Measurements from ENCODE around the gene ACADSB. TPM values are rescaled to one million over a fixed set of nuclear protein-coding genes. Genes with fewer than 3 reads are reported as not detected.

ACADSB gene
- total and polyA plus RNA-seq, 8 donors = 17.9 to 61.8 (median 22.9) TPM

DNA sequence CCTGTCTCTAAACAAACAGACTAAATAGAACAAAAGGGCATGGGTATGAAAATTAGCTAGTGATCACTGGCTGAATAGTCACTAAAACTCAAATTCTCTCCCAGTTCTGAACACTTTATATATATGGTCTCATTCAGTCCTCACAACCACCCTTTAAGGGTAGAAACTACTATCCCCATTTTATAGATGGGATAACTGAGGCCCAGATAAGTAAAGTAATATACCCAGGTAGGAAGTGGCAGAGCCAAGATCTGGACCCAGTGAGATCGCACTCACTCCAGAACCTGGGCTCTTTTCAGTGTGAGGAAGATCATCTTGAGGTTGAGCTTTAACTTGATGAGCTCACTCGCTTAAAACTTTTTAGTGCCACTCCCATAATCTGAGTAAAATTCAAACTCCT, 24.1 kb upstream of the ACADSB start:
- H3K36me3 ChIP-seq = no peaks in the 10 kb centered on the region
- intact Hi-C loops (cut with DNase I) = no loop called here
- no peak for ATAC-seq
- no peak overlapping the region for H3K27ac ChIP-seq
- TF ChIP-seq, protein P1, sequence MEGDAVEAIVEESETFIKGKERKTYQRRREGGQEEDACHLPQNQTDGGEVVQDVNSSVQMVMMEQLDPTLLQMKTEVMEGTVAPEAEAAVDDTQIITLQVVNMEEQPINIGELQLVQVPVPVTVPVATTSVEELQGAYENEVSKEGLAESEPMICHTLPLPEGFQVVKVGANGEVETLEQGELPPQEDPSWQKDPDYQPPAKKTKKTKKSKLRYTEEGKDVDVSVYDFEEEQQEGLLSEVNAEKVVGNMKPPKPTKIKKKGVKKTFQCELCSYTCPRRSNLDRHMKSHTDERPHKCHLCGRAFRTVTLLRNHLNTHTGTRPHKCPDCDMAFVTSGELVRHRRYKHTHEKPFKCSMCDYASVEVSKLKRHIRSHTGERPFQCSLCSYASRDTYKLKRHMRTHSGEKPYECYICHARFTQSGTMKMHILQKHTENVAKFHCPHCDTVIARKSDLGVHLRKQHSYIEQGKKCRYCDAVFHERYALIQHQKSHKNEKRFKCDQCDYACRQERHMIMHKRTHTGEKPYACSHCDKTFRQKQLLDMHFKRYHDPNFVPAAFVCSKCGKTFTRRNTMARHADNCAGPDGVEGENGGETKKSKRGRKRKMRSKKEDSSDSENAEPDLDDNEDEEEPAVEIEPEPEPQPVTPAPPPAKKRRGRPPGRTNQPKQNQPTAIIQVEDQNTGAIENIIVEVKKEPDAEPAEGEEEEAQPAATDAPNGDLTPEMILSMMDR (IDR thresholded peaks at IDR 0.05) = no peak
- no peaks in the 10 kb centered on the region for H3K9me3 ChIP-seq
- H3K4me1 ChIP-seq = peaks cover 8 to 10% of the 10 kb centered on the region in 2 donors
- no peak overlapping the region for H3K4me3 ChIP-seq
- no peak for DNase-seq
- H3K27me3 ChIP-seq = no peaks in the 10 kb centered on the region

DNA sequence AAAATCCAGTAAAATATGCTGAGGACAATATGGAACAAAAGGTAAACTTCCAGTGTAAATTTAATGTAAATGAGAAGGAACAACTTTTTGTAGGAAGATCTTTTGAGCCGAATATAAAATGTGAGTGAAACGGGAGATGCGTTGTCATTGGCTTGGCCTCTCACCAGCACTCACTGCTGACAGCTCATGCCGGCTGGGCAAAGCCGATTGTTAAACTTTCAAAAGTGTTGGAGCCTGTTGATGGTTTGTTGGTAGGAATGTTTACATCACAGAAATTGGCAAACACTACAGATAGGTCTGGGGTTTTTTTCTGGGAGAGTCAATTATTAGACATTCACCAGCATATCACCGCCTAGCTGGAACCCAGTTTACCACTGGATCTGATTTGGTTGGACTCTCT, 22.5 kb upstream of the ACADSB start:
- H3K36me3 ChIP-seq = peaks cover 0 to 5% of the 10 kb centered on the region in 2 donors
- H3K27ac ChIP-seq = no peak overlapping the region
- ATAC-seq = no peak
- H3K9me3 ChIP-seq = no peaks in the 10 kb centered on the region
- TF ChIP-seq, protein P1 (IDR thresholded peaks at IDR 0.05) = no peak
- no peaks in the 10 kb centered on the region for H3K4me1 ChIP-seq
- intact Hi-C loops (cut with DNase I) = no loop called here
- no peak overlapping the region for H3K4me3 ChIP-seq
- H3K27me3 ChIP-seq = no peaks in the 10 kb centered on the region
- no peak for DNase-seq

DNA sequence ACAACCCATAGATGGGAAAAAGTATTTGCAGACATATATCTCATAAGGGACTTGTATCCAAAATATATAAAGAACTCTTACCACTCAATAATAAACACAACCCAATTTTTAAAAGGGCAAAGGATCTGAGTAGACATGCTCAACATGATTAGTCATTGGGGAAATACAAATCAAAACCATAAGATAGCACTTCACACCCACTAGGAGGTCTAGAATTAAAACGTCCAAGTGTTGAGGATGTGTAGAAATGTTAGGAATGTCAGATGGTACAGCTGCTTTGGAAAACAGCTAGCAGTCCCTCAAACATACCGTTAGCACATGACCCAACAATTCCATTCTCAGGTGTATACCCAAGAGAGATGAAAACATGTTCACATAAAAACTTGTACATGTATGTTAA, 20.3 kb upstream of the ACADSB start:
- H3K36me3 ChIP-seq = peaks cover 0 to 12% of the 10 kb centered on the region in 2 donors
- no peak for ATAC-seq

DNA sequence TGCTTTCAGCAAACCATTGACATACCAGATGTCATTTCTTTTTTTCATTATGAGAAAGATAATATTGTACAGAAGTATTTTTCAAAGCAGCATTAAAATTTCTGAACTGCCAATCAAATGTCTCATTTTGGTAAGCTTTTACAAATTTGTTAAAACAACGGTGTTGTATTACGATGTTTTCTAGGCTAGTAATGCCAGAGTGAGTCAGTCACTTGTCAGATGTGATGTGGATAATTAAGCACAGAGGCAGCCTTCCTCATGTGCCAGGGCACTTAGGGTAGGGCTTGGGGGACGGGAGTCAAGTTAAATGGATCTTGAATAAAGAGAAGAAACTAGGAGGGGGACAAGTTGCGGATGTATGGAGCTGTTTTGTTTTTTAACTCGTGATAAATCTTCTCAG, 18.5 kb upstream of the ACADSB start:
- Histone ChIP-seq H3K9me3 (no peaks in the 10 kb centered on the region), H3K4me3 (no peak overlapping the region), H3K27me3 (no peaks in the 10 kb centered on the region), H3K36me3 (peaks cover 0 to 30% of the 10 kb centered on the region in 2 donors), H3K4me1 (no peaks in the 10 kb centered on the region), H3K27ac (no peak overlapping the region)
- intact Hi-C loops (cut with DNase I) = no loop called here
- DNase-seq (no peak), ATAC-seq (no peak)
- TF ChIP-seq, protein P1 (IDR thresholded peaks at IDR 0.05) = no peak

More for the DNA sequence above, 20.3 kb upstream of the ACADSB start:
- H3K27me3 ChIP-seq = no peaks in the 10 kb centered on the region
- TF ChIP-seq, protein P1 (IDR thresholded peaks at IDR 0.05) = no peak
- no peak overlapping the region for H3K4me3 ChIP-seq
- no peak overlapping the region for H3K27ac ChIP-seq
- no peaks in the 10 kb centered on the region for H3K9me3 ChIP-seq
- intact Hi-C loops (cut with DNase I) = no loop called here
- DNase-seq = no peak
- no peaks in the 10 kb centered on the region for H3K4me1 ChIP-seq

DNA sequence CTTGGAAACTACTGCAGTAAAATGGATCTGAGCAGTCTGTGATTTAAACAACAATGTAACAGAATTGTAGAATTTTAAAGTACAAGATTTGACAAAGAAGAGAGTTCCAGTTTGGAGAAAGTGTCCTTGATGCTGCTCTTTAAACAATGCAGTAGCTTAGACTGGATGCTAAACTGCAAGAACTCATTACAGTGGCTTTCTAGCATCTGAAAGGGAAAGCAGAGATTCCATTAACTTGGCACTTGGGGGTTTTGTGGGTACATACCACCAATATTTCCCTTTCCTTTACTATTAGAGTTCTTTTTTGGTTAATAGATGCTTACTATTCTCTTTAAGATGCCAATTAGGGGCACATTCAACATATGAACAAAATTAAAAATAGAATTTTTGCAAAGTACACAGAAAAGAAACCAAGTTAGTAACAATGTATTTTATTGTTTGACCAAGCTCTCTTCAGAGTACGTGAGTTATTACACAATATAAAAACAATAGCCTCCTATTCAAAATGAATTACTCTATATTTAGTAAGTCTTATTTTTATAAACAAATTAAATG, 16.7 kb upstream of the ACADSB start:
- Histone ChIP-seq H3K4me3 (no peak overlapping the region), H3K4me1 (no peaks in the 10 kb centered on the region), H3K9me3 (no peaks in the 10 kb centered on the region), H3K27me3 (no peaks in the 10 kb centered on the region), H3K27ac (no peak overlapping the region), H3K36me3 (peaks cover 0 to 46% of the 10 kb centered on the region in 2 donors)
- intact Hi-C loops (cut with DNase I) = no loop called here
- no peak for ATAC-seq
- TF ChIP-seq, protein P1 (IDR thresholded peaks at IDR 0.05) = no peak
- DNase-seq = no peak
